SK-N-SH treated with all-trans-retinoic acid at 6 μM for 48 hours (cell line): ENCODE measurements around the gene DRAP1.

ENCODE experiments used
- ATAC-seq: fragments of 200-7000 bp; cut with Tn5 transposase; 3 replicates; pipeline ENCODE4 v1.9.1; 2020; ENCODE audit warnings: mild to moderate bottlenecking, moderate library complexity
- ARNTL ChIP-seq: fragments of 450-650 bp; formaldehyde crosslinking; IDR thresholded peaks from 2 replicates; pipeline ENCODE4 v1.5.0; 2020; ENCODE audit warnings: low read depth, mild to moderate bottlenecking, moderate library complexity, borderline replicate concordance
- BACH2 ChIP-seq: fragments of 250-450 bp; sonication (Bioruptor Pico); IDR thresholded peaks from 2 replicates; pipeline ENCODE4 v1.9.0; 2021; ENCODE audit warnings: mild to moderate bottlenecking, borderline replicate concordance
- CREB5 ChIP-seq: fragments of 250-450 bp; sonication (Bioruptor Pico); IDR thresholded peaks from 2 replicates; pipeline ENCODE4 v1.5.1; 2020; ENCODE audit warnings: low read depth, mild to moderate bottlenecking, moderate library complexity
- CSDC2 ChIP-seq: fragments of 250-450 bp; sonication (Bioruptor Pico); IDR thresholded peaks from 2 replicates; pipeline ENCODE4 v1.5.0; 2020; ENCODE audit warnings: mild to moderate bottlenecking, moderate library complexity
- CSRNP3 ChIP-seq: fragments of 250-450 bp; sonication (Bioruptor Pico); IDR thresholded peaks from 2 replicates; pipeline ENCODE4 v1.5.1; 2021; ENCODE audit warnings: mild to moderate bottlenecking, moderate library complexity
- GLIS3 ChIP-seq: fragments of 250-450 bp; sonication (Bioruptor Pico); IDR thresholded peaks from 2 replicates; pipeline ENCODE4 v1.5.0; 2020; ENCODE audit warnings: mild to moderate bottlenecking, moderate library complexity
- ISL1 ChIP-seq: fragments of 250-450 bp; sonication (Bioruptor Pico); IDR thresholded peaks from 2 replicates; pipeline ENCODE4 v2.1.2; 2022; ENCODE audit warnings: mild to moderate bottlenecking, moderate library complexity
- OSR1 ChIP-seq: fragments of 250-450 bp; sonication (Bioruptor Pico); IDR thresholded peaks from 2 replicates; pipeline ENCODE4 v1.8.0; 2022; ENCODE audit warnings: moderate library complexity, mild to moderate bottlenecking, inconsistent platforms
- PATZ1 ChIP-seq: fragments of 250-450 bp; sonication (Bioruptor Pico); IDR thresholded peaks from 2 replicates; pipeline ENCODE4 v1.8.0; 2020; ENCODE audit warnings: mild to moderate bottlenecking, moderate library complexity, borderline replicate concordance
- SNAI2 ChIP-seq: fragments of 250-450 bp; sonication (Bioruptor Pico); IDR thresholded peaks from 2 replicates; pipeline ENCODE4 v1.5.0; 2020; ENCODE audit warnings: mild to moderate bottlenecking, moderate library complexity
- TCF4 ChIP-seq: fragments of 250-450 bp; sonication (Bioruptor Pico); IDR thresholded peaks from 2 replicates; pipeline ENCODE4 v1.8.0; 2021; ENCODE audit warnings: mild to moderate bottlenecking, moderate library complexity, borderline replicate concordance
- TOX ChIP-seq: fragments of 250-450 bp; sonication (Bioruptor Pico); IDR thresholded peaks from 2 replicates; pipeline ENCODE4 v1.8.0; 2021; ENCODE audit warnings: mild to moderate bottlenecking, moderate library complexity, borderline replicate concordance
- ZC3H10 ChIP-seq: fragments of 250-450 bp; sonication (Bioruptor Pico); IDR thresholded peaks from 2 replicates; pipeline ENCODE4 v1.5.1; 2021; ENCODE audit warnings: mild to moderate bottlenecking, moderate library complexity
- ZFP3 ChIP-seq: fragments of 250-450 bp; sonication (Bioruptor Pico); IDR thresholded peaks from 2 replicates; pipeline ENCODE4 v1.5.0; 2020; ENCODE audit warnings: mild to moderate bottlenecking, moderate library complexity
- TF ChIP-seq, protein P1 (sequence below): fragments of 250-450 bp; sonication (Bioruptor Pico); IDR thresholded peaks from 2 replicates; pipeline ENCODE4 v1.5.0; 2020; ENCODE audit warnings: mild to moderate bottlenecking, moderate library complexity

The DRAP1 gene

DNA sequence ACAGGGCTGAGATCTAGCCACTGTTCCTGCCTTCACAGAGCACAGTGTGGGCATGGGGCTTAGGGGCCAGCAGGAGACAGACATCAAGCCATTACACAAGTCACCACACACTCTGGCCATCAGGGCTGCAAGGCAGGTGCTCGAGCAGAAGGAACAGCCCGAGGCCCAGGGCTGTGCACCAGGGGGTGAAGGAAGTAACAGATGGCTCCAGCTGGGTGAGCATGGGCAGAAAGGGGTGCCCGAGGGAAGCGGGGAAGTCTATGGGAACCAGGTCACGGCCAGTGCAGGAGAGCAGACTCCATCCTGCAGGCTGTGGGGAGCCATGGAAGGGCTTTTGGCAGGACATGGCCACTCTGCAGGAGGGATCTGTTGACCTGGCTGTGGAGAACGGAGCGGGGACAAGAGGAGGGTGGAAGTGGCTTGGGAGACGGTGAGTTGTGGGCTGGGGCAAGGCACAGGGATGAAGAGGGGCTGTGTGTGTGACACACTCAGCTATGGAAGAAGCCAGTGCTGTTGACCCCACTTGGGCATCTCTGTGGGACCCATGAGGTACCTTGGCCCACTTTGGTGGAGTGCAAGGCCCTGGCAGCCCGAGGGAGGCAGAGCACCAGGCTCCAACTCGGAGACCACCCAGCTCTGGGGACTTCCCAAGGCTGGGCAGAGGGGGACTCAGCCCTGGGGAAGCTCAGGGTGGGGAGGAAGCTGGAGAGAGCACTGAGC, 4.0 kb upstream of the DRAP1 start:
- TF ChIP-seq CSRNP3 (CRISPR knock-in tag) (no peak), OSR1 (CRISPR knock-in tag) (no peak), CSDC2 (CRISPR knock-in tag) (0 out of 2 replicates have a peak, but pooled peaks have one; percentile 17), TCF4 (no peak), CREB5 (no peak), ZFP3 (CRISPR knock-in tag) (0 out of 2 replicates have a peak, but pooled peaks have one; percentile 6)
- ATAC-seq: peak; percentile 2

DNA sequence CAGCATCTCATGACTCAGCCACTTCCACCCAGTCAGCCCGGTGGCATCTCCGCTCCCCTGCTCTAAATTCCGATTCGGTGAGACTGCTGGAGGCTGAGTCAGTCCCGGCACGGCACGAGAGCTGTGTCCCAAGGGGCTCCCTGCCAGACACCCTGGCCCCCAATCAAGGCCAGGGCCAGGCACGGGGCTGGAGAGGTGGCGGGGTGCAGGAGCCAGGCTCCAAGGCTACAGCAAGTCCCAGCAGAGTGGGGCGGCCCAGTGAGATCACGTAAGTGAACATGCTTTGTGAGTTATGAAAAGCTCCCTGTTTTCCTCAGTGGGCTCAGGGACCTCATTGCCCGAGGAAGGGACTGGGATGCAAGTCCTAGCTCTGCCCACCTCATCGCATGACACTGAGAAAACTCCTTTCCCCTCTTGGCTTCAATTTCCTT, 3.4 kb upstream of the DRAP1 start:
- peak; percentile 41; the same call in 1 of the 2 replicates for TF ChIP-seq PATZ1 (CRISPR knock-in tag)
- TF ChIP-seq ISL1 (CRISPR knock-in tag): peak; percentile 29; the same call in 1 of the 2 replicates
- TF ChIP-seq CREB5: 0 out of 2 replicates have a peak, but pooled peaks have one; percentile 23
- no peak for TF ChIP-seq CSRNP3 (CRISPR knock-in tag)
- TF ChIP-seq, all 23 proteins: peak for 3
- peak; percentile 81 for ATAC-seq

DNA sequence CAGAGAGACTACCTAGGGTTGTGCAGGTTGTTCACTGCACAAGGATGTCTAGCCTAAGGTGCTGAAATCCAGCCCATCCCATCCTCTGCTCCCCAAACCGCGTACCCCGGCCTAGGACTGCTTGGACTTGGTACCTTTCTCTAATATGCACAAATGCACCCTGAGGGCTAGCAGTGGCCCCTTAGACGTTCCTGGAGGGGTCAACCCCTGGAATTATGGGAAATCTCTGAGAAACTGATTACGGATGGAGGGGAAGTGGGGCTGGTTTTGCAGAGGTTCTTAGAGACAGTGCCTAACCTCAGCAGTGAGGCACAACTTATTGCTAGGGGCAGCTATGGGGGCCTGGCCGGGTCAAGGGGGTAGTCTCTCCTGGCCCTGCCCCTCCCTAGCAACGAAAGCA, 2.8 kb upstream of the DRAP1 start:
- no peak for TF ChIP-seq TOX (CRISPR knock-in tag)
- no peak for TF ChIP-seq CSRNP3 (CRISPR knock-in tag)
- TF ChIP-seq ZC3H10: no peak
- no peak for TF ChIP-seq OSR1 (CRISPR knock-in tag)
- no peak for TF ChIP-seq ARNTL (CRISPR knock-in tag)
- no peak for TF ChIP-seq ISL1 (CRISPR knock-in tag)
- TF ChIP-seq PATZ1 (CRISPR knock-in tag): no peak
- TF ChIP-seq BACH2 (CRISPR knock-in tag): no peak
- TF ChIP-seq, protein P1, sequence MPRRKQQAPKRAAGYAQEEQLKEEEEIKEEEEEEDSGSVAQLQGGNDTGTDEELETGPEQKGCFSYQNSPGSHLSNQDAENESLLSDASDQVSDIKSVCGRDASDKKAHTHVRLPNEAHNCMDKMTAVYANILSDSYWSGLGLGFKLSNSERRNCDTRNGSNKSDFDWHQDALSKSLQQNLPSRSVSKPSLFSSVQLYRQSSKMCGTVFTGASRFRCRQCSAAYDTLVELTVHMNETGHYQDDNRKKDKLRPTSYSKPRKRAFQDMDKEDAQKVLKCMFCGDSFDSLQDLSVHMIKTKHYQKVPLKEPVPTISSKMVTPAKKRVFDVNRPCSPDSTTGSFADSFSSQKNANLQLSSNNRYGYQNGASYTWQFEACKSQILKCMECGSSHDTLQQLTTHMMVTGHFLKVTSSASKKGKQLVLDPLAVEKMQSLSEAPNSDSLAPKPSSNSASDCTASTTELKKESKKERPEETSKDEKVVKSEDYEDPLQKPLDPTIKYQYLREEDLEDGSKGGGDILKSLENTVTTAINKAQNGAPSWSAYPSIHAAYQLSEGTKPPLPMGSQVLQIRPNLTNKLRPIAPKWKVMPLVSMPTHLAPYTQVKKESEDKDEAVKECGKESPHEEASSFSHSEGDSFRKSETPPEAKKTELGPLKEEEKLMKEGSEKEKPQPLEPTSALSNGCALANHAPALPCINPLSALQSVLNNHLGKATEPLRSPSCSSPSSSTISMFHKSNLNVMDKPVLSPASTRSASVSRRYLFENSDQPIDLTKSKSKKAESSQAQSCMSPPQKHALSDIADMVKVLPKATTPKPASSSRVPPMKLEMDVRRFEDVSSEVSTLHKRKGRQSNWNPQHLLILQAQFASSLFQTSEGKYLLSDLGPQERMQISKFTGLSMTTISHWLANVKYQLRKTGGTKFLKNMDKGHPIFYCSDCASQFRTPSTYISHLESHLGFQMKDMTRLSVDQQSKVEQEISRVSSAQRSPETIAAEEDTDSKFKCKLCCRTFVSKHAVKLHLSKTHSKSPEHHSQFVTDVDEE: no peak
- TF ChIP-seq SNAI2 (CRISPR knock-in tag): no peak
- TF ChIP-seq ZFP3 (CRISPR knock-in tag): no peak
- TF ChIP-seq GLIS3: no peak
- TF ChIP-seq, all 23 proteins: peak for 0

More for the DNA sequence above, 2.8 kb upstream of the DRAP1 start:
- ATAC-seq: no peak
